Measurements from ENCODE around the gene INA.

- TF ChIP-seq TCF12 (IDR thresholded peaks at IDR 0.05; ENCODE audit: low read depth) (peak; percentile 56), NFIC (IDR thresholded peaks at IDR 0.05) (peak; percentile 51), USF1 (IDR thresholded peaks at IDR 0.05) (no peak), YY1 (IDR thresholded peaks at IDR 0.05; ENCODE audit: low read depth) (no peak), EGR1 (IDR thresholded peaks at IDR 0.05) (no peak), RAD21 (IDR thresholded peaks at IDR 0.05; ENCODE audit: low read depth) (no peak), CEBPB (IDR thresholded peaks at IDR 0.05) (0 out of 2 replicates have a peak, but pooled peaks have one; percentile 21), EP300 (IDR thresholded peaks at IDR 0.05; ENCODE audit: borderline replicate concordance) (peak; percentile 70; the same call in 1 of the 2 replicates), REST (IDR thresholded peaks at IDR 0.05; ENCODE audit: low read depth) (no peak), TEAD4 (IDR thresholded peaks at IDR 0.05) (peak; percentile 71), TAF1 (IDR thresholded peaks at IDR 0.05; ENCODE audit: low read depth) (no peak), MAX (IDR thresholded peaks at IDR 0.05) (0 out of 2 replicates have a peak, but pooled peaks have one; percentile 36), FOXM1 (IDR thresholded peaks at IDR 0.05; ENCODE audit: borderline replicate concordance, low read depth) (no peak), ZBTB7A (IDR thresholded peaks at IDR 0.05; ENCODE audit: low read depth) (no peak)
Observed at GRCh38 chr10:103232131-103232673, 44.7 kb upstream of the INA start.

All from Ishikawa (cell line).